Activated CD8-positive, alpha-beta T cell treated with anti-CD3 and anti-CD28 coated beads for 36 hours (primary cell): ENCODE results near the gene CIB4. TPM values are rescaled to one million over a fixed set of nuclear protein-coding genes. Genes with fewer than 3 reads are reported as not detected.

Source experiments
- ATAC-seq: fragments of 200-7000 bp; cut with Tn5 transposase; one replicate; pipeline ENCODE4 v1.10.0; 2021; ENCODE audit warnings: mild to moderate bottlenecking, moderate library complexity
- CTCF ChIA-PET: fragments of 350-600 bp; sonication (Branson Sonifier 250); formaldehyde crosslinking; loops from one replicate; lab custom pipeline; 2021; ENCODE audit warnings: antibody characterized with exemption; lab: Charles Lee
- POLR2A ChIA-PET: fragments of 350-600 bp; sonication (Branson Sonifier 250); formaldehyde crosslinking; loops from one replicate; lab custom pipeline; 2021; ENCODE audit warnings: antibody characterized with exemption; lab: Charles Lee
- DNase-seq: peaks from one replicate; pipeline ENCODE4 v3.0.0-alpha.2; 2020
- H3K27ac Mint-ChIP-seq: one replicate; pipeline ENCODE4 v1.8.0; 2021; ENCODE audit warnings: mild to moderate bottlenecking, mixed read lengths
- H3K27me3 Mint-ChIP-seq: one replicate; pipeline ENCODE4 v1.8.0; 2021; ENCODE audit warnings: mixed read lengths
- H3K36me3 Mint-ChIP-seq: one replicate; pipeline ENCODE4 v1.8.0; 2021; ENCODE audit warnings: low read depth, mixed read lengths
- H3K4me1 Mint-ChIP-seq: one replicate; pipeline ENCODE4 v1.8.0; 2021; ENCODE audit warnings: low read depth, mixed read lengths
- H3K4me3 Mint-ChIP-seq: one replicate; pipeline ENCODE4 v1.8.0; 2021; ENCODE audit warnings: mild to moderate bottlenecking, moderate library complexity, mixed read lengths
- H3K9me3 Mint-ChIP-seq: one replicate; pipeline ENCODE4 v1.8.0; 2021; ENCODE audit warnings: mixed read lengths
- CTCF ChIP-seq: fragments of 200-600 bp; IDR thresholded peaks from one replicate; pipeline ENCODE4 v1.8.0; 2022; ENCODE audit warnings: antibody characterized with exemption, mild to moderate bottlenecking
- intact Hi-C: fragments of 100-400 bp; cut with micrococcal nuclease; formaldehyde crosslinking; loops from one replicate; pipeline ENCODE4 v1.10.0; 2022
- total RNA-seq, 2 experiments: library from RNA; stranded (reverse); gene quantifications; one replicate each; pipeline ENCODE4 v1.2.3, GENCODE V29; 2021

Gene CIB4
- total RNA-seq, 2 experiments from 2014 or later: not detected

- intact Hi-C loops: no loop called here
- ATAC-seq (no peak), DNase-seq (no peak)
- ChIA-PET CTCF (no interaction called here), POLR2A (interaction anchor here (0.7 kb wide), 1 partner anchor 215 kb away, joined by 3 read pairs; no protein-coding TSS in a partner anchor)
- Mint-ChIP-seq H3K9me3 (no peaks in the 10 kb centered on the region), H3K36me3 (no peaks in the 10 kb centered on the region), H3K4me1 (no peaks in the 10 kb centered on the region), H3K27ac (no peak overlapping the region), H3K4me3 (no peak overlapping the region), H3K27me3 (no peaks in the 10 kb centered on the region)
- no peak for TF ChIP-seq CTCF
Measured at GRCh38 chr2:26630669-26631360, 10.4 kb downstream of the CIB4 start.

- CTCF ChIA-PET: no interaction called here
- POLR2A ChIA-PET: no interaction called here
- no peaks in the 10 kb centered on the region for H3K27me3 Mint-ChIP-seq
- DNase-seq (no peak), ATAC-seq (no peak)
- intact Hi-C loops: no loop called here
- H3K27ac Mint-ChIP-seq: no peak overlapping the region
- no peaks in the 10 kb centered on the region for H3K36me3 Mint-ChIP-seq
- no peak for TF ChIP-seq CTCF
- H3K4me3 Mint-ChIP-seq: no peak overlapping the region
- H3K4me1 Mint-ChIP-seq: no peaks in the 10 kb centered on the region
- no peaks in the 10 kb centered on the region for H3K9me3 Mint-ChIP-seq
Measured at GRCh38 chr2:26630235-26630634, 10.9 kb downstream of the CIB4 start.

GRCh38 chr2:26629751-26630150, 11.4 kb downstream of the CIB4 start:
- Mint-ChIP-seq H3K4me1 (no peaks in the 10 kb centered on the region), H3K27me3 (no peaks in the 10 kb centered on the region), H3K27ac (no peak overlapping the region), H3K4me3 (no peak overlapping the region), H3K9me3 (no peaks in the 10 kb centered on the region), H3K36me3 (no peaks in the 10 kb centered on the region)
- ATAC-seq: no peak
- POLR2A ChIA-PET: no interaction called here
- CTCF ChIA-PET: no interaction called here
- intact Hi-C loops: no loop called here
- no peak for DNase-seq
- no peak for TF ChIP-seq CTCF

- H3K9me3 Mint-ChIP-seq: no peaks in the 10 kb centered on the region
- CTCF ChIA-PET: no interaction called here
- POLR2A ChIA-PET: no interaction called here
Measured at GRCh38 chr2:26629346-26629630, 11.9 kb downstream of the CIB4 start.

More at GRCh38 chr2:26629346-26629630, 11.9 kb downstream of the CIB4 start:
- DNase-seq (no peak), ATAC-seq (no peak)
- no peaks in the 10 kb centered on the region for H3K27me3 Mint-ChIP-seq
- H3K27ac Mint-ChIP-seq: no peak overlapping the region
- no peaks in the 10 kb centered on the region for H3K36me3 Mint-ChIP-seq
- intact Hi-C loops: no loop called here
- TF ChIP-seq CTCF: no peak
- no peaks in the 10 kb centered on the region for H3K4me1 Mint-ChIP-seq
- no peak overlapping the region for H3K4me3 Mint-ChIP-seq
